HUES6 (cell line): Measurements from ENCODE around the gene AKAP6.

Source experiments
- H3K27ac ChIP-seq: 2 replicates; pipeline ENCODE4 v1.7.0; 2013; ENCODE audit warnings: low read depth, mild to moderate bottlenecking, low read length, inconsistent platforms
- H3K27me3 ChIP-seq: 2 replicates; pipeline ENCODE4 v1.6.1; 2013; ENCODE audit warnings: low read length; ENCODE audit not compliant: control insufficient read depth, insufficient read depth
- H3K36me3 ChIP-seq: 2 replicates; pipeline ENCODE4 v1.6.1; 2013; ENCODE audit warnings: low read length; ENCODE audit not compliant: control insufficient read depth, insufficient read depth
- H3K4me1 ChIP-seq: 2 replicates; pipeline ENCODE4 v1.6.1; 2013; ENCODE audit warnings: low read length; ENCODE audit not compliant: control insufficient read depth, insufficient read depth
- H3K4me3 ChIP-seq: 2 replicates; pipeline ENCODE4 v1.5.1; 2013; ENCODE audit warnings: low read depth, low read length
- H3K9ac ChIP-seq: one replicate; pipeline ENCODE4 v1.6.1; 2013; ENCODE audit warnings: mild to moderate bottlenecking, low read length
- H3K9me3 ChIP-seq: 2 replicates; pipeline ENCODE4 v1.6.1; 2013; ENCODE audit warnings: low read depth, low read length; ENCODE audit not compliant: control insufficient read depth, insufficient read depth

Gene AKAP6

GRCh38 chr14:32427726-32428528 is 98.8 kb downstream of the AKAP6 start:
- H3K4me3 ChIP-seq = no peak overlapping the region
- 0 out of 2 replicates have a peak, but pooled peaks cover 5% of the 10 kb centered on the region for H3K9me3 ChIP-seq
- H3K36me3 ChIP-seq = no peaks in the 10 kb centered on the region
- no peaks in the 10 kb centered on the region for H3K27me3 ChIP-seq
- H3K27ac ChIP-seq = no peak overlapping the region
- no peak overlapping the region for H3K9ac ChIP-seq
- peaks cover 15% of the 10 kb centered on the region; the same call in 1 of the 2 replicates for H3K4me1 ChIP-seq

GRCh38 chr14:32428875-32429274 is 99.8 kb downstream of the AKAP6 start:
- Histone ChIP-seq H3K27me3 (no peaks in the 10 kb centered on the region), H3K9me3 (no peaks in the 10 kb centered on the region), H3K9ac (no peak overlapping the region), H3K4me1 (peaks cover 15% of the 10 kb centered on the region; the same call in 1 of the 2 replicates), H3K36me3 (no peaks in the 10 kb centered on the region), H3K4me3 (no peak overlapping the region), H3K27ac (no peak overlapping the region)

- no peaks in the 10 kb centered on the region for H3K9me3 ChIP-seq
- no peak overlapping the region for H3K27ac ChIP-seq
- H3K36me3 ChIP-seq = no peaks in the 10 kb centered on the region
- H3K4me1 ChIP-seq = peaks cover 17% of the 10 kb centered on the region; the same call in 1 of the 2 replicates
- no peak overlapping the region for H3K4me3 ChIP-seq
- H3K9ac ChIP-seq = no peak overlapping the region
- no peaks in the 10 kb centered on the region for H3K27me3 ChIP-seq
Observed at GRCh38 chr14:32430326-32430725, 101.2 kb downstream of the AKAP6 start.

- Histone ChIP-seq H3K9ac (no peak overlapping the region), H3K27ac (no peak overlapping the region), H3K36me3 (no peaks in the 10 kb centered on the region), H3K4me3 (no peak overlapping the region), H3K27me3 (no peaks in the 10 kb centered on the region), H3K9me3 (no peaks in the 10 kb centered on the region), H3K4me1 (peaks cover 5% of the 10 kb centered on the region; the same call in 1 of the 2 replicates)
Observed at GRCh38 chr14:32432813-32433538, 103.9 kb downstream of the AKAP6 start.

- peaks cover 2% of the 10 kb centered on the region; the same call in 1 of the 2 replicates for H3K4me1 ChIP-seq
- H3K9me3 ChIP-seq = no peaks in the 10 kb centered on the region
- no peaks in the 10 kb centered on the region for H3K36me3 ChIP-seq
- no peak overlapping the region for H3K4me3 ChIP-seq
- H3K27ac ChIP-seq = no peak overlapping the region
- no peaks in the 10 kb centered on the region for H3K27me3 ChIP-seq
- H3K9ac ChIP-seq = no peak overlapping the region
Observed at GRCh38 chr14:32434180-32434579, 105.1 kb downstream of the AKAP6 start.

- H3K4me3 ChIP-seq = no peak overlapping the region
- no peaks in the 10 kb centered on the region for H3K27me3 ChIP-seq
- no peak overlapping the region for H3K9ac ChIP-seq
- peaks cover 2% of the 10 kb centered on the region; the same call in 1 of the 2 replicates for H3K4me1 ChIP-seq
- no peak overlapping the region for H3K27ac ChIP-seq
- H3K36me3 ChIP-seq = no peaks in the 10 kb centered on the region
- H3K9me3 ChIP-seq = no peaks in the 10 kb centered on the region
Observed at GRCh38 chr14:32434880-32435279, 105.8 kb downstream of the AKAP6 start.

GRCh38 chr14:32435411-32435810 is 106.3 kb downstream of the AKAP6 start:
- Histone ChIP-seq H3K36me3 (no peaks in the 10 kb centered on the region), H3K4me1 (0 out of 2 replicates have a peak, but pooled peaks cover 2% of the 10 kb centered on the region), H3K27me3 (no peaks in the 10 kb centered on the region), H3K27ac (no peak overlapping the region), H3K4me3 (no peak overlapping the region), H3K9me3 (no peaks in the 10 kb centered on the region), H3K9ac (no peak overlapping the region)

- 0 out of 2 replicates have a peak, but pooled peaks cover 2% of the 10 kb centered on the region for H3K4me1 ChIP-seq
- H3K27me3 ChIP-seq = no peaks in the 10 kb centered on the region
- H3K27ac ChIP-seq = no peak overlapping the region
- H3K36me3 ChIP-seq = no peaks in the 10 kb centered on the region
- H3K9me3 ChIP-seq = no peaks in the 10 kb centered on the region
- no peak overlapping the region for H3K9ac ChIP-seq
- no peak overlapping the region for H3K4me3 ChIP-seq
Observed at GRCh38 chr14:32436993-32437392, 107.9 kb downstream of the AKAP6 start.

- Histone ChIP-seq H3K27ac (no peak overlapping the region), H3K27me3 (no peaks in the 10 kb centered on the region), H3K4me3 (no peak overlapping the region)
Observed at GRCh38 chr14:32438517-32438916, 109.4 kb downstream of the AKAP6 start.

GRCh38 chr14:32443890-32444661 is 115.0 kb downstream of the AKAP6 start:
- Histone ChIP-seq H3K36me3 (no peaks in the 10 kb centered on the region), H3K9me3 (no peaks in the 10 kb centered on the region), H3K9ac (no peak overlapping the region), H3K4me1 (no peaks in the 10 kb centered on the region), H3K27me3 (no peaks in the 10 kb centered on the region), H3K27ac (no peak overlapping the region), H3K4me3 (no peak overlapping the region)

More at GRCh38 chr14:32438517-32438916, 109.4 kb downstream of the AKAP6 start:
- Histone ChIP-seq H3K4me1 (0 out of 2 replicates have a peak, but pooled peaks cover 2% of the 10 kb centered on the region), H3K9ac (no peak overlapping the region), H3K36me3 (no peaks in the 10 kb centered on the region), H3K9me3 (no peaks in the 10 kb centered on the region)
